GM12801 (cell line): ENCODE measurements around the gene NIPBL.

Source experiments
- TF ChIP-seq, protein P1 (sequence below): IDR thresholded peaks from one replicate; pipeline ENCODE4 v1.5.1; 2011; ENCODE audit warnings: control low read depth; ENCODE audit not compliant: insufficient read length; ENCODE audit errors: extremely low read depth

Gene NIPBL

DNA sequence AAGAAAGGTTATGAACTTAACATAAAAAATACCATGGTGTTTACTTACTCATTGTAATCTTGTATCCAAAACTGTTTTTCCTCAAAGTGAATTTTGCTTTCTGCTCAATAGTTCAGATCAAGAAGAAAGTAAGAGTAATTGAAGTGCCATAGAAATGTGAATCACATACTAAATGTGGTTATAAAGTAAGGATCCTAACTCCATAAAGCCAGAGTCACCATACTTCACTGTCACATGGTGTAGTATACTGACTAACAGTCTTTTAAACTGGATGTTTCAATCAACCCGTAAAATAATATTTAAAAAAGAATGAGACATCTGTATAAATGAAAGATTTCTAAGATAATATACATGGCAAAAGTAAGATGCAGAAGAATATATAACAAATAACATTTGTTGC lies 72.1 kb downstream of the NIPBL start:
- TF ChIP-seq, protein P1, sequence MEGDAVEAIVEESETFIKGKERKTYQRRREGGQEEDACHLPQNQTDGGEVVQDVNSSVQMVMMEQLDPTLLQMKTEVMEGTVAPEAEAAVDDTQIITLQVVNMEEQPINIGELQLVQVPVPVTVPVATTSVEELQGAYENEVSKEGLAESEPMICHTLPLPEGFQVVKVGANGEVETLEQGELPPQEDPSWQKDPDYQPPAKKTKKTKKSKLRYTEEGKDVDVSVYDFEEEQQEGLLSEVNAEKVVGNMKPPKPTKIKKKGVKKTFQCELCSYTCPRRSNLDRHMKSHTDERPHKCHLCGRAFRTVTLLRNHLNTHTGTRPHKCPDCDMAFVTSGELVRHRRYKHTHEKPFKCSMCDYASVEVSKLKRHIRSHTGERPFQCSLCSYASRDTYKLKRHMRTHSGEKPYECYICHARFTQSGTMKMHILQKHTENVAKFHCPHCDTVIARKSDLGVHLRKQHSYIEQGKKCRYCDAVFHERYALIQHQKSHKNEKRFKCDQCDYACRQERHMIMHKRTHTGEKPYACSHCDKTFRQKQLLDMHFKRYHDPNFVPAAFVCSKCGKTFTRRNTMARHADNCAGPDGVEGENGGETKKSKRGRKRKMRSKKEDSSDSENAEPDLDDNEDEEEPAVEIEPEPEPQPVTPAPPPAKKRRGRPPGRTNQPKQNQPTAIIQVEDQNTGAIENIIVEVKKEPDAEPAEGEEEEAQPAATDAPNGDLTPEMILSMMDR = no peak

DNA sequence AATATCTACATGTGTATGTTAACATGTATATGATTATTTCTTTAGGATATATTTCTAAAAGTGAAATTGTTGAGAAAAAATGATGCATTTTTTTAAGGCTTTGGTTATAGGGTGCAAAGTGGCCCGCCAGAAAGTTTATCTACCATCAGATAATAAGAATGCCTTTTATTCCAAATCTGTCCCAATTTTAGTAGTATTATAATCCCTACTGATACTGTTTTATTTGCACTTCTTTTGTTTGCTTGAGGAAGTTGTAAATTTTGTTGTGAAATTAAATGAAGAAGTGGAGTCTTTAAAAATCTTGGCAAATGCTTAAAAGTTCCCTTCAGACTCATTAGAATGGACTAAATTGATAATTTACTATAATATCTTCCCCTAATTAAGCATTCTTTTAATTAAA lies 73.0 kb downstream of the NIPBL start:
- TF ChIP-seq, protein P1 = no peak

DNA sequence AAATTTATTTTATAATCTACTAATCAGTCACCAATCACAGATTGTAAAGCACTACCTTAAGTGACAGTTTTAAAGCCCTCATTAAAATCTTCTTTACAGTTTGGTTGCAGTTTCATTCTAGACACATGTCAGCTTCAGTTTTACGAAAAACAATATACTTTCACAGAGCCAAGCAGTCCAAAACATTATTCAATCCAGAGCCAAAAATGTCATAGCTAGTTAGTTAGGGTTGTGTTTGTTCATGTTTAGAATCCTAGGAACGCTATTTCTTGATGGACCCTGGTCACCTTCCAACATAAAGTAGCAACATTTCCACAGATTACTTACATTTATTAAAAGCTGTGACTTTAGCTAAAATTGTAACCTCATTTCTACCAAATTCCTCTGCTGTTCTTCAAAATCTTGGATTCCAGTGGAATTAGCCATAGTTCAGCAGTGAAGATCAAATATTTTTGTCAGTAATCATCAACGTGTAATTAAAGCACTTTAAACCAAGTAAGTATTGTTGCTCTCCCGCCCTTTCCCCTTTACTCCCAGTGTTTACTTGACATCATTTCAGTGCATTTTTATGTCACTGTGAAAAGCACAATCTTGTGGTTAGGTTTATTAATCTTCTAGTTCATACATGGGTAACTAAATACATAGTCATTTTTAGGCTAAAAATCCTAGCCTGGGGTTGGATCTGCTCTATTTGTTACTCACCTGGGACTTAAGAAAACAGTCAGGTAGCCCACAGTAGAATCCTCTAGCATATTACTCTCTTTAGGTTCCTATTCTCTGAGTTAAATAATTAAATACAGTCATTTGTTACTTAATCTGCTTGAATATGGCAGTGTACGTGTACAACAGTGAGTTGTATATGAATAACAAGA lies 74.3 kb downstream of the NIPBL start:
- TF ChIP-seq, protein P1 = no peak

DNA sequence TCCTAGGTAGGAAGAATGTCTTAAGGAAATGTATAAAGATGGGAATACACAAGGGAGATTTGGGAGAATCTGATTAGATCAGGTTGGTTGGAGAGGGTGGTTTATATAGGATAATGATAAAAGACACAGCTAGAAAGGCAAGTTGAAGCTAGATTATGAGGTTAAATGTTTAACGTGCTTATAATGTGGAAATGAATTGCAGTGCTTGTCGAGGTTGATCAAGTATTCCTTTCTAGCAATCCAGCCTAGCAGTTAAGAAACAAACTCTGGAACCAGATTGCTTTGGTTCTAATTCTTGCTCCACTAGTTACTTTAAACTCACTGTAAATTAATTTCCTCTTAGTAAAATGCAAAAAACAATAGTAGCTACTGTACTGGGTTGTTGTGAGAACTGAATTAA lies 76.5 kb downstream of the NIPBL start:
- TF ChIP-seq, protein P1 = no peak

DNA sequence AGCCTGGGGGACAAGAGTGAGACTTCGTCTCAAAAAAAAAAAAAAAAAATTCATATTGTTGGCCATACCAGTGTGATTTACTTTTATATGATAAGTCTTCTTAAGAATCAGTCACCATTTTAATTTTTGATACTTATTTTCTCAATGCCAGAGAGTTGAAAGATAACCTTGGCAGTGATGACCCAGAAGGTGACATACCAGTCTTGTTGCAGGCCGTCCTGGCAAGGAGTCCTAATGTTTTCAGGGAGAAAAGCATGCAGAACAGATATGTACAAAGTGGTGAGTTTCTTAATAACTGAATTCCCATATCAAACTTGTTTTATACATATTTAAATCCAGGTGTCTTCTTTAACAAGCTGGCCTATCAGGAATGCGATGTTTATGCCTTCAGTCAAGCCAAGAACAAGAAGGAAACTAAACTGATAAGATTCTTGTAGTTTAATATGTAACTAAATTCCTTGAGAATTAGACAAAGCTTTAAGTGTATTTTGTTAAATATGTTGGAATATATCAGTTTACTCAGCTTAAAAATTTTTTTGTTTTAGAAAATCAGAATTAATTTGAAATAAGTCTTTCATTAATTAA lies 81.5 kb downstream of the NIPBL start:
- TF ChIP-seq, protein P1 = no peak

DNA sequence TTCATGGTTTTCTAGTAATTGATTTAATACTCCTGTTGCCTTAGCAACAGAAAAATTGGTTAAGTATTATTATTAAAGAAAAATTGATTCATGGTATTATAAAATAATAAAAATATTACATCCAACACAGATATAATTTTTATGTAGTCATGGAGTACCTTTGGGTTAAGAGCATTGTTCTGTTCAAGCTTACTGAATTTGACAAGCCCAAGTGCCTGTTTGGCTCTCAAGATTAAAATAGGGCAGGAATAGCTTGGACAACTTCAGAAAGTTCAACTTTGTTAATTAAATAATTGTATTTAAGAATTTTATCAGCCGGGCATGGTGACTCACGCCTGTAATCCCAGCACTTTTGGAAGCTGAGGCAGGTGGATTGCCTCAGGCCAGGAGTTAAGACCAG lies 82.0 kb downstream of the NIPBL start:
- TF ChIP-seq, protein P1 = no peak

DNA sequence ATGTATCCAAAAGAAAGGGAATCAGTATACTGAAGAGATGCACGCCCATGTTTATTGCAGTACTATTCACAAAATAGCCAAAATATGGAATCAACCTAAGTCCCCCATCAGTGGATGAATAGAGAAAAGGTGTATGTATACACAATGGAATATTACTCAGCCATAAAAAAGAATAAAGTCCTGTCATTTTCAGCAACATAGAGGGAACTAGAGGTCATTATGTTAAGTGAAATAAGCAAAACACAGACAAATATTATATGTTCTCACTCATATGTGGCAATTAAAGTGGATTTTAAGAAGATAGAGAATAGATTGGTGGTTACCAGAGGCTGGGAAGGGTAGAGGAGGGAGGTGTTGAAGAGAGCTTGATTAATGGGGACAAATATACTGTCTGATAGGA lies 88.6 kb downstream of the NIPBL start:
- TF ChIP-seq, protein P1 = no peak
